GM18499 (cell line): ENCODE data around the gene SLC22A25.
"Not testable (repeated sequence)": the region's sequence is repeated elsewhere in the genome, so short reads cannot be mapped to it uniquely, and the experiment has no call there.

ENCODE experiments used
- ATAC-seq: cut with Tn5 transposase; IDR thresholded peaks from one replicate; pipeline ENCODE4 v1.9.1; 2021; ENCODE audit warnings: moderate number of reproducible peaks; ENCODE audit not compliant: insufficient read depth, unreplicated experiment

The SLC22A25 gene

GRCh38 chr11:63235471-63236461 lies 7.6 kb downstream of the SLC22A25 start:
- ATAC-seq: not testable (repeated sequence)

DNA sequence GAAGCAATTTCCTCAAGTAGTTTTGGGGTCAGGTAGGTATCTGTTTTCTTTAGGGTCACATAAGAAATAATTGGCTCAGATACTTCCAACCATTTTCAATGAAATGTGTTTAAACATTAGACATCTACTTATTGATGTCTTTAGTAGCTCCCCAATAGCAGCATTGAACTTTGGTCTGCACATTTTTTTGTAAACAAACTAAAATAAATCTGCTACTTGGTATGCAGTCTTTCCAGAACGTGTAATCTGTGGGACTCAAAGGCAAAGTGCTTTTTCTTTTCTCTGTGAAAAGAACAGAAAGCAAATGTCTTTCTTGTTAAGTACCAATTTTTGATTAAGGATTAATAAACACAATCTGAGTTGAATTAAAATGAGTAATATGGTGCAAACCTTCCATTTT lies 13.6 kb downstream of the SLC22A25 start:
- ATAC-seq: no peak

DNA sequence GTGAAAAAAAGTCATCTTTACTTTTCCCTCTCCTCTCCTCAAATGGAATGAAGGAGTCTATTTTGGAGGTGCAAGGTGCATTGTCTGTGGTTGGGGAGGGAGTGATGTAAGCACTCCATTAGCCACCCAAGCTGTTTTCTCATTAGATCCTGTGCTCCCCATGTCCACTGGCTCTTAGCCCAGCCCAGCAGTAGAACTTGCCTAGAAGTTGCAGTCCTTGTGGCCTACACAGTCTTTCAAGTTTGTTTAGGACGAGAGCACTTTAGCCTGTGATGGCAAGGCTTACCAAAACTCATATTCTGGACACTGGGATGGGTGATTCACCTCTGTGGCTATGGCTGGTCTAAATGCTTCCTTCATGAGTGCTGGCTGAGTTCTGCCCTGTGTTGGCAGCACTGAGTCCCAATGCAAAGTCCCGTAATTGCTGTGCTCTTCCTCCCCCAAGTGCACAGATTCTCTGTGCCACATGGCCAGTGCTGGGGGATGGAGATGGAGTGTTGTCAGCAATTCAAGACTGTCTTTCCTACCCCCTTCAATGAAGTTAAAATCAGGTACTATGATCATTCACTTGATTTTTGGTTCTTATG lies 15.8 kb downstream of the SLC22A25 start:
- ATAC-seq: no peak

DNA sequence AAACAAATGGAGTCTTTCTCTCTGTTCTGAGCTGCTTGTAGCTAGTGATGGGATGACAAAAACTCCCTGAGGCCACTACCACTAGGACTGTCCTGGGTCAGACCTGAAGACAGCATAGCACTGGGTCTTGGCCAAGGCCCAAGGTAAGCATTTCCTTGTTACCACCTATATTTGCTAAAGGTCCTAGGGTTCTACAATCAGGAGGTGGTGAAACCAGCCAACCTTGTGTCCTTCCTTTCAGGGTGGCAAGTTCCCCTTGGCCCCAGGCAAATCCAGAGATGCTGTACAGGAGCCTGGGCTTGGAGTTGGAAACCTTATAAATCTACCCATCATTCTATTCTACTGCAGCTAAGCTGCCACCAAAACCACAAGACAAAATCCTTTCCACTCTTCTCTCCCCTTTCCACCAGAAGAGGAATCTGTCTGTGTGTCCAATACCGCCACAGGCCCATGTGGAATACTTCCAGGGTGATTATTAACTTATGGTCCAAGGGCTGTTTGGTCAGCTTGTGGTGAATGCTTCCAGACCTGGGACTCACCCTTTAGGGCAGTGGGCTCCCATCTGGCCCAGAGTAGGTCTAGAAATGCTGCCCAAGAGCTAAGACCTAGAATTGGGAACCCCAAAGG lies 16.8 kb downstream of the SLC22A25 start:
- no peak for ATAC-seq

- no peak for ATAC-seq
Measured at GRCh38 chr11:63214093-63214492, 29.3 kb downstream of the SLC22A25 start.

DNA sequence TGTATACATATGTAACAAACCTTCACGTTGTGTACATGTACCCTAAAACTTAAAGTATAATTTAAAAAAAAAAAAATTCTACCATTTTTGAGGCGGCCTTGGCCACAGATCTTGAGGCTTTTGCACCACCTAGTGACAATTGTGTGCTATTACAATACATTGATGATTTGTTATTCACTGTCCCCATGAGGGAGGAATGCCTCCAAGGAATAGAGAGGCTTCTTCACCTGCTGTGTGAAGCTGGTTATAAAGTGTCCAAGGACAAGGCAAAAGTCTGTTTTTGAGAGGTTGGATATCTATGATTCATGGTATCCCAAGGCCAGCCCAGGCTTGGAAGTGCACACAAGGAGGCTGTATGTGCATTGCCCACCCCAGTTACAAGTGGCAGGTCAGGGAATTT lies 30.7 kb downstream of the SLC22A25 start:
- no peak for ATAC-seq

DNA sequence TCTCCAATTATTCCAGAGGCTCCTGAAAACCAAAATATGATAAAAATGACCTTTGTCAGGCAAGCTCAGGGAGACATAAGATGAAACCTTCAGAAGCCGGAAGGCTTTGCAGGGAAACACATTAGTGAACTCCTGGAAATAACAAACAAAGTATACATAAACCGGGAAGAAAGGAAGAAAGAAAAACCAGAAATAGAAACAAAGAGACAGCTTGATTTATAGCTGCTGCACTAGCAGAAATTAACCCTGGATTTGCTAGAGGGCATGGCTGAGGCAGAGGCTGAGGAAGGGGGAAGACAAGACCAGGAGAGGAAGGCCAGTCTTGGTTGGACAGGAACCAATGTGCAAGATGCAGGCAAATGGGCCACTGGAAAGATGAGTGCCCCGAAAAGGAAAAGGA lies 33.3 kb downstream of the SLC22A25 start:
- no peak for ATAC-seq
